ENCODE measurements around the gene ZNF362. TPM values are rescaled to one million over a fixed set of nuclear protein-coding genes. Genes with fewer than 3 reads are reported as not detected.

Gene ZNF362
- total and polyA plus RNA-seq, 10 of the 15 experiments (the other 5 are each of a cell fraction or from before 2014, with no cell fraction given): 0.74 to 22.8 (median 7.4) TPM

GRCh38 chr1:33273961-33274371 lies 17.7 kb downstream of the ZNF362 start:
- SMC1A ChIA-PET (ENCODE audit: uncharacterized antibody, unreplicated experiment): interaction anchor here (1.0 to 1.6 kb wide), 3 partner anchors 13 to 25 kb away, joined by 3 to 5 read pairs (median 3); no protein-coding TSS in a partner anchor
- no peak for FAIRE-seq
- Histone ChIP-seq H3K4me2 (ENCODE audit: control insufficient read depth, insufficient read depth) (no peak overlapping the region), H3K9ac (ENCODE audit: control insufficient read depth, insufficient read depth, low read length) (no peak overlapping the region), H4K20me1 (ENCODE audit: control insufficient read depth, insufficient read depth) (no peaks in the 10 kb centered on the region), H3K4me3 (no peak overlapping the region), H2AFZ (ENCODE audit: control insufficient read depth, low read depth, low read length) (no peak overlapping the region), H3K27me3 (replicated peaks in 1 of 2; ENCODE audit: control insufficient read depth in 2 of 2, insufficient read depth in 2 of 2, low read length in 1 of 2) (no peaks in the 10 kb centered on the region), H3K79me2 (ENCODE audit: control insufficient read depth, insufficient read depth, low read length) (no peaks in the 10 kb centered on the region), H3K4me1 (ENCODE audit: control insufficient read depth, insufficient read depth, low read length) (peaks cover 6% of the 10 kb centered on the region), H3K9me3 (replicated peaks; ENCODE audit: control insufficient read depth, insufficient read depth, low read length) (no peaks in the 10 kb centered on the region), H3K27ac (ENCODE audit: control insufficient read depth, insufficient read depth) (no peak overlapping the region), H3K36me3 (ENCODE audit: control insufficient read depth in 2 of 2, insufficient read depth in 2 of 2, low read length in 1 of 2) (no peaks in the 10 kb centered on the region; a peak in 2 of 4 replicates)
- intact Hi-C loops (cut with micrococcal nuclease; ENCODE audit: unreplicated experiment): no loop called here
- CTCF ChIA-PET: interaction anchor here (0.5 kb wide), 1 partner anchor 187 kb away, joined by 4 read pairs; no protein-coding TSS in a partner anchor
- no TSS peak for BruUV-seq (replicated peaks)
- in situ Hi-C loops (cut with MboI): no loop called here
- no peak for DNase-seq (ENCODE audit: low read depth, low spot score)
- POLR2A ChIA-PET: no interaction called here
- ATAC-seq: no peak
- RAD21 ChIA-PET (ENCODE audit: unreplicated experiment): interaction anchor here (1.3 kb wide), 1 partner anchor 22 kb away, joined by 3 read pairs; no protein-coding TSS in a partner anchor
- no peak for TF ChIP-seq E2F8 (IDR thresholded peaks at IDR 0.05; ENCODE audit: low read depth, partially characterized antibody)
- no peak for TF ChIP-seq TCF12 (IDR thresholded peaks at IDR 0.05; ENCODE audit: low read depth, low read length)
- no peak for TF ChIP-seq ZBTB40 (IDR thresholded peaks at IDR 0.05; ENCODE audit: borderline replicate concordance)
- 70% methylated on average over 7 of the region's 7 CpGs for WGBS (ENCODE audit: insufficient coverage, insufficient replicate concordance, low lambda C conversion rate, missing lambda C conversion rate)

Data from GM12878 (cell line).